ENCODE results near the gene TMC7.

The TMC7 gene

GRCh38 chr16:19031738-19032137 is 48.0 kb downstream of the TMC7 start:
- DNase-seq (ENCODE audit: low read depth): no peak
- H3K4me3 ChIP-seq (ENCODE audit: control insufficient read depth, low read depth, low read length): no peak overlapping the region
- no peak for TF ChIP-seq CTCF (IDR thresholded peaks at IDR 0.05; ENCODE audit: control insufficient read depth, insufficient read depth, low read depth, low read length, missing control alignments)

- DNase-seq (ENCODE audit: low read depth): no peak
- TF ChIP-seq CTCF (IDR thresholded peaks at IDR 0.05; ENCODE audit: control insufficient read depth, insufficient read depth, low read depth, low read length, missing control alignments): no peak
- H3K4me3 ChIP-seq (ENCODE audit: control insufficient read depth, low read depth, low read length): no peak overlapping the region
Measured at GRCh38 chr16:19033761-19034160, 50.0 kb downstream of the TMC7 start.

- no peak for DNase-seq (ENCODE audit: low read depth)
- H3K4me3 ChIP-seq (ENCODE audit: control insufficient read depth, low read depth, low read length): no peak overlapping the region
- TF ChIP-seq CTCF (IDR thresholded peaks at IDR 0.05; ENCODE audit: control insufficient read depth, insufficient read depth, low read depth, low read length, missing control alignments): no peak
Measured at GRCh38 chr16:19040400-19040799, 56.7 kb downstream of the TMC7 start.

GRCh38 chr16:19044769-19045168 is 61.0 kb downstream of the TMC7 start:
- no peak for DNase-seq (ENCODE audit: low read depth)
- TF ChIP-seq CTCF (IDR thresholded peaks at IDR 0.05; ENCODE audit: control insufficient read depth, insufficient read depth, low read depth, low read length, missing control alignments): no peak

GRCh38 chr16:19046062-19046461 is 62.3 kb downstream of the TMC7 start:
- no peak overlapping the region for H3K4me3 ChIP-seq (ENCODE audit: control insufficient read depth, low read depth, low read length)
- DNase-seq (ENCODE audit: low read depth): no peak
- TF ChIP-seq CTCF (IDR thresholded peaks at IDR 0.05; ENCODE audit: control insufficient read depth, insufficient read depth, low read depth, low read length, missing control alignments): no peak

More at GRCh38 chr16:19044769-19045168, 61.0 kb downstream of the TMC7 start:
- no peak overlapping the region for H3K4me3 ChIP-seq (ENCODE audit: control insufficient read depth, low read depth, low read length)

GRCh38 chr16:19062706-19063105 is 79.0 kb downstream of the TMC7 start:
- no peak for DNase-seq (ENCODE audit: low read depth)
- no peak overlapping the region for H3K4me3 ChIP-seq (ENCODE audit: control insufficient read depth, low read depth, low read length)
- no peak for TF ChIP-seq CTCF (IDR thresholded peaks at IDR 0.05; ENCODE audit: control insufficient read depth, insufficient read depth, low read depth, low read length, missing control alignments)

GRCh38 chr16:19066988-19067348 is 83.2 kb downstream of the TMC7 start:
- H3K4me3 ChIP-seq (ENCODE audit: control insufficient read depth, low read depth, low read length): no peak overlapping the region
- no peak for TF ChIP-seq CTCF (IDR thresholded peaks at IDR 0.05; ENCODE audit: control insufficient read depth, insufficient read depth, low read depth, low read length, missing control alignments)
- DNase-seq (ENCODE audit: low read depth): no peak

All from AG09309 (cell line).